Type B pancreatic cell (in vitro differentiated cells): ENCODE data around the gene GARIN3. TPM values are rescaled to one million over a fixed set of nuclear protein-coding genes. Genes with fewer than 3 reads are reported as not detected.

Experiments
- DNase-seq: peaks from one replicate; pipeline ENCODE4 v3.0.0; 2021; ENCODE audit warnings: mixed read lengths; ENCODE audit not compliant: unreplicated experiment; ENCODE audit errors: extremely low spot score
- H3K27ac Mint-ChIP-seq: 2 replicates; pipeline ENCODE4 v1.8.0; 2021; ENCODE audit warnings: mild to moderate bottlenecking, mixed read lengths
- H3K27me3 Mint-ChIP-seq: 2 replicates; pipeline ENCODE4 v1.8.0; 2021; ENCODE audit warnings: mixed read lengths
- H3K36me3 Mint-ChIP-seq: 2 replicates; pipeline ENCODE4 v1.8.0; 2021; ENCODE audit warnings: mixed read lengths
- H3K4me1 Mint-ChIP-seq: one replicate; pipeline ENCODE4 v1.8.0; 2021; ENCODE audit warnings: mixed read lengths; ENCODE audit not compliant: unreplicated experiment
- H3K4me3 Mint-ChIP-seq: 2 replicates; pipeline ENCODE4 v1.8.0; 2021; ENCODE audit warnings: mild to moderate bottlenecking, mixed read lengths
- H3K9me3 Mint-ChIP-seq: 2 replicates; pipeline ENCODE4 v1.8.0; 2021; ENCODE audit warnings: mixed read lengths
- CTCF ChIP-seq: fragments of 200-600 bp; sonication (generic); conservative IDR thresholded peaks from 2 replicates; pipeline ENCODE4 v1.5.0; 2021; ENCODE audit warnings: antibody characterized with exemption, mild to moderate bottlenecking
- long read RNA-seq: library from polyadenylated mRNA; unstranded; transcript quantifications from one replicate; pipeline ENCODE4 v2.0.0, GENCODE V29; 2020
- total RNA-seq: library from RNA; stranded (reverse); gene quantifications from 2 replicates; pipeline ENCODE4 v1.2.1, GENCODE V29; 2021; ENCODE audit warnings: low replicate concordance

GARIN3 gene
- not detected in 2 replicates for total RNA-seq
- long read RNA-seq: 0 reads

DNA sequence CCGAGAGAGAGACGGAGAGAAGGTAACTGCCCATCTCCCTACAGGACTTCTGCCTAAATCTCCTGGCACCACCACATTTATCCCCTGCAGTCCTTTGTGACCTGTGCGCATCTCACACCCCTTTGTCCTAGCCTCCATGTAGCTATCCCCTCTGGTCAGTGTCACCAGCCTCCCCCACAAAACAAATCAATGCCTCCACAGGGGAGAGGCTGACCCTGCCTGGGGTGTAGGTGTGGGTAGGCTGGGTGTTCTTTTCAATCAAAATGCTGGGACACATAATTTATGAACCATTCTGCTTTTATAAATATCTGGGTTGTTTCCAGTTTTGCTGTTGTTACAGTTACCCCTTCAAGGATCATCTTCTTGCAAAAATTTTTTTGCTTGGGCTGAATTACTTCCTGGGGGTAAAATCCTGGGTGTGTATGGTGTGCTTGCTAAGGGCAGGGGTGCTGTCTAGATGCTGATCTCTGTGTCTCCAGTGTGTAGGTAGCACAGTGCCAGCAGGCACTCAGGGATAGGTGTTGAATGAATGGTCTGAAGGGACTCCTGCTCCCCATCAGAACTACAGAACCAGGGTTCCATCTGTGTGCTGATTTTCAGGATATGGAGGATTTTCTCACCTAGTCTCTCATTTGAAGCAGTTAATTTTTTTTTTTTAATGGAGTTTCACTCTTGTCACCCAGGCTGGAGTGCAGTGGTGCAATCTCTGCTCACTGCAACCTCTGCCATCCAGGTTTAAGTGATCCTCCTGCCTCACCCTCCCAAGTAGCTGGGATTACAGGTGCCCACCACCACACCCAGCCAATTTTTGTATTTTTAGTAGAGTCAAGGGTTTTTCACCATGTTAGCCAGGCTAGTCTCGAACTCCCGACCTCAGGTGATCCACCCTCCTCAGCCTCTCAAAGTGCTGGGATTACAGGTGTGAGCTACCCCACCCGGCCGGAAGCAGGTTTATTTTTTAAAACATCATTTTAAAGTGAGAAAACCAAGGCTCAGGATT, at the start of gene GARIN3:
GARIN3 (minus strand) TSS at position 51 of the 1,000 bp plus-strand sequence. CDS start 96 bp downstream, outside the sequence.
- no peaks in the 10 kb centered on the region for H3K9me3 Mint-ChIP-seq
- no peak within 1 kb of the TSS for H3K27ac Mint-ChIP-seq
- no peaks in the 10 kb centered on the region for H3K4me1 Mint-ChIP-seq
- peaks cover 6% of the 10 kb centered on the region for H3K27me3 Mint-ChIP-seq
- no peak within 1 kb of the TSS for H3K4me3 Mint-ChIP-seq
- no peak for TF ChIP-seq CTCF
- H3K36me3 Mint-ChIP-seq: no peaks in the 10 kb centered on the region
- no peak for DNase-seq

DNA sequence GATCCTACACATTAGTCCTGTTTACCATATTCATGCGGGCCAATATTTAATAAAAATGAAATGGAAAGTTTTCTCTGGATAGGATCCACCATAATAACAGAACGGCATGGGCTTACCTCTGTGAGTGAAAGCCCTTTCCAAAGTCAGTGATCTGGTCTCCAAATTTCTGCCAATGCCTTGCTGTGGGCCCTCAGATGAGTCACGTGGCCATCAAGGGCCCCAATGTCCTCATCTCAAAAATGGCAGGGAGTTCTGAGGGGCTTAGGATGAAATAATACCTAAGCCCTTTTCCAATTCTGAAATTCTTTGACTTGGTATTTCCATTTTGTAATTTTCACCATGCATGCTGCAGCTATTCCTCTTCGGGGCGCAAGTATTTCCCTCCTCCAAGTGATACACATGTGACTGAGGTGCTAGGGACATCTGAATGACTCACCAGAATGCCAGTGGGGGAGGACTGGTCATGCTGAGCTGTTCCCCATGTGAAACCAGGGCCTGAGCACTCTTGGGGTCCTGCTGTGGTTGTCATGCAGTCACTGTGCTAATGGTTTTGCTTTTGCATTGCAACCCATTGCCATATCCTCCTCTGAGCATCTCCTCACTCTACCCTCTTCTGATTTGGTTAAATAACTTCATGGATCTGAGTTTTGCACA, 49.6 kb upstream of the GARIN3 start:
- Mint-ChIP-seq H3K4me3 (no peak overlapping the region), H3K27ac (no peak overlapping the region), H3K4me1 (no peaks in the 10 kb centered on the region), H3K27me3 (no peaks in the 10 kb centered on the region), H3K36me3 (no peaks in the 10 kb centered on the region), H3K9me3 (no peaks in the 10 kb centered on the region)
- DNase-seq: no peak
- TF ChIP-seq CTCF: no peak

DNA sequence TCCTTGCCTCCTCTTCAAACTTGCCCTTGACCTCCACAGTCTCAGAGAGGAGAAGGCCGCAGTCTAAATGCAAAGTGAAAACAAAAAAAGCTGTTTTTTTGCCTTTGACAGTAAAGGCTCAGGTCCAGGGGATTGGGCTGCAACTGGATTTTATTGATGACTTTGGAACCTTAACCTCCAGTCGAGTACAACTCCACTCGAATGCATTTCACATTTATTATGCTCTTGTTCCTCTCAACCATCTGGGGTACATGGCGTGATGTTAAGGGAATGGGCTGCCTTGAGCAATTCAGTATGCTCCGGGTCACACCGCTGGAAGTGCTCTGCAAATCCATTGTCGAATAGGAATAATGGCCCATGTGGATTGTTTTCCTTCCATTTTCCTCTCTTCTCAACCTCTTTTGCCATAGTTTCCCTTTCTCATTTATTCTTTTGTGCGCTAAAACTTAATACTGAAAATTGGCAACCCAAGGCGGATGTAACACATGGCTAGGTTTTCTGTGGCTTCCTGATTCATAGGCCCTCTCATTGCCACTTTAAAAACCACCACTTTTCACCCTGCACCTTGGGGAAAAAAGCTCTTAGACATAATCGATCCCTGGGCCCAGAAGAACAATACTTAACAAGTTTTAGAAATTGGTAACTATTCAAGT, 48.9 kb upstream of the GARIN3 start:
- Mint-ChIP-seq H3K4me1 (no peaks in the 10 kb centered on the region), H3K4me3 (no peak overlapping the region), H3K36me3 (no peaks in the 10 kb centered on the region), H3K27me3 (no peaks in the 10 kb centered on the region), H3K27ac (no peak overlapping the region), H3K9me3 (no peaks in the 10 kb centered on the region)
- TF ChIP-seq CTCF: no peak
- DNase-seq: no peak

GRCh38 chr5:157214415-157214814, 48.4 kb upstream of the GARIN3 start:
- Mint-ChIP-seq H3K4me3 (no peak overlapping the region), H3K27me3 (no peaks in the 10 kb centered on the region), H3K4me1 (no peaks in the 10 kb centered on the region), H3K27ac (no peak overlapping the region), H3K9me3 (no peaks in the 10 kb centered on the region), H3K36me3 (no peaks in the 10 kb centered on the region)
- no peak for TF ChIP-seq CTCF
- DNase-seq: no peak

DNA sequence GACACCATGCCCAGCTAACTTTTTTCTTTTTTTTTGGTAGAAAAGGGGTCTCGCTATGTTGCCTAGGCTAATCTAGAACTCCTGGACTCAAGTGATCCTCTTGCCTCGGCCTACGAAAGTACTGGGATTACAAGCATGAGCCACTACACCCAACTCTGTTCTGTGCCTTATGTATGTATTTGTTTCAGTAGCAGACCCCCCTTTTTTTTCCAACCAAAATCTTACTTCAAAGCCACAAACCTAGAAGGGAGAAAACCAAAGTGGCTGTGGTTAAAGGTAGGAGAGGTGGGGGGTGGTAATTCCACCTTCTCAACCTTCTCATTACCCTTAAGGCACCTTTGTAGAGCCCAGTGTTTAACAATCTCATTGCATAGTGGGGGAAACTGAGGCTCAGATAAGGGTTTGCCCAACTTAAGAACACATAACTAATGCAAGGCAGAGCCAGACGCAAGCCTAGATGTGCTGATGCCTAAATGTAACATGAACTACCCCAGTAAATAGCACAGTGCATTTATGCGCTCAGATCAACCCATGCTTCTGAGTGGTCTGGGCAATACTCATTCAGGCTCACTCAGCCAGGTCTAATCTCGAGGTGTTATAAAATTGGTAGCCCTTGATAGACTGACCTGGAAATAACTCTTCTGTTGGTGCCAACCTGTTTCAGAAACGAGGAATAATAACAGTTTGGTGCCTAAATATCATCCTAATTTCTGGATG, 47.6 kb upstream of the GARIN3 start:
- Mint-ChIP-seq H3K9me3 (no peaks in the 10 kb centered on the region), H3K27ac (no peak overlapping the region), H3K36me3 (no peaks in the 10 kb centered on the region), H3K4me1 (no peaks in the 10 kb centered on the region), H3K4me3 (no peak overlapping the region), H3K27me3 (no peaks in the 10 kb centered on the region)
- no peak for DNase-seq
- no peak for TF ChIP-seq CTCF
